Mucosa of descending colon (tissue), 3 donors: ENCODE measurements around the gene CCDC40. TPM values are rescaled to one million over a fixed set of nuclear protein-coding genes. Genes with fewer than 3 reads are reported as not detected.
"Not testable (repeated sequence)": the region's sequence is repeated elsewhere in the genome, so short reads cannot be mapped to it uniquely, and the experiment has no call there.

Experiments used
- ATAC-seq: fragments of 200-7000 bp; cut with Tn5 transposase; one replicate; pipeline ENCODE4 v1.9.1; 2020; ENCODE audit warnings: mild to moderate bottlenecking, moderate library complexity
- DNase-seq, 3 donors: peaks; one replicate each; pipeline ENCODE4 v3.0.0-alpha.2; 2020
- H3K36me3 ChIP-seq: fragments of 200-600 bp; one replicate; pipeline ENCODE4 v1.8.0; 2021; ENCODE audit warnings: low read depth, mild to moderate bottlenecking
- H3K4me1 ChIP-seq: fragments of 200-600 bp; one replicate; pipeline ENCODE4 v1.8.0; 2021; ENCODE audit warnings: low read depth, mild to moderate bottlenecking
- H3K4me3 ChIP-seq: fragments of 200-600 bp; one replicate; pipeline ENCODE4 v1.8.0; 2021; ENCODE audit warnings: mild to moderate bottlenecking
- H3K9me3 ChIP-seq: fragments of 200-600 bp; one replicate; pipeline ENCODE4 v1.8.0; 2021; ENCODE audit warnings: mild to moderate bottlenecking
- intact Hi-C, 2 donors: fragments of 100-400 bp; cut with DNase I in 1 of 2; cut with micrococcal nuclease in 1 of 2; formaldehyde crosslinking; loops; one replicate each; pipeline versions ENCODE4 v1.11.0 to v1.11.1; 2022; cut with DNase I, micrococcal nuclease
- total RNA-seq, 3 donors: library from RNA; stranded (reverse); fragmentation: NEBNext Ultra II Directional in 2 of 3; extraction: Animal tissue kit (Norgen Biotek cat#: 25700) in 2 of 3; gene quantifications; one replicate each; pipeline versions ENCODE4 v1.2.1 to v1.2.4, GENCODE V29; 2021 to 2023
- TF ChIP-seq, protein P1 (sequence below): fragments of 200-600 bp; IDR thresholded peaks from one replicate; pipeline ENCODE4 v1.8.0; 2022; ENCODE audit warnings: antibody characterized with exemption, mild to moderate bottlenecking
- donor health status: DM: no; HTN: no; CAD: no; lungs with moderate emphysema.
- donor health status: DM: no; HTN: no; CAD: no.
- donor health status: DM: no; HTN: yes; CAD: no.

The CCDC40 gene
- total RNA-seq, 3 donors from 2014 or later, result 2.1 to 5.9 (median 2.7) TPM

DNA sequence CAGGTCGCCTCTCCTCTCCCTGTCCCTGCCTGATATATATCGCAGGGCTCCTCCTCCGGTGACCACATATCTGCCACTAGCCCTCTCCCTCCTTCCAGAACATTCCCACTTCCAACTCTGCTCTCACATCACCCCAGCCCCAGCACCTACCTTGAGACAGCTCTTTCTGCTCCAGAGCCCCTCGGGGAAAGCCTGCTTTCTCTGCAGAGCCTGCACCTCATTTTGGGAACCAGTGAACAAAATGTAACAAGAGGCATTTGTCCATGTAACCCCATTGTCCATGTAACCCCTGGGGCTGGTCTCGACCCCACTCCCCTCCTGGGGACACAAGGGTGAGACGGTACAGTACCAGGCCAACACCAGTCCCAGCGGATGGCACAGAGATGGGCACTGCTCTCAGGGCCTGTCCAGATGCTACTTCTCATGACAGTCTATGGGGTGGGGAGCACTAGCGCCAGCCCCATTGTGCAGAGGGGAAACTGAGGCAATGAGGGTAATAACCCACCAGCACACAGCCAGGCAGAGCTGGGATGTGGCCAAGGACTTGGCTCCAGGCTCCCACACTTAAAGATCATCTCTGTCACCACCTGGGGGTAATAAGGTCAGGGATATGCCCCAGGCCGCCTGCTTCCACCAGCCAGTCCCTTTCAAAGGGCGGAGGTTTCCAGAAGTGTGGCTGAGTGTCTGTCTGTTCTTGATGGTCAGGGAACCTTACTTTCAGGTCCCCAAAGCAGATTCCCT is 43.6 kb upstream of the CCDC40 start:
- Histone ChIP-seq H3K9me3 (no peaks in the 10 kb centered on the region), H3K4me3 (no peak overlapping the region), H3K4me1 (peaks cover 50% of the 10 kb centered on the region), H3K36me3 (no peaks in the 10 kb centered on the region)
- ATAC-seq (peak; percentile 0), DNase-seq (no peak)
- TF ChIP-seq, protein P1, sequence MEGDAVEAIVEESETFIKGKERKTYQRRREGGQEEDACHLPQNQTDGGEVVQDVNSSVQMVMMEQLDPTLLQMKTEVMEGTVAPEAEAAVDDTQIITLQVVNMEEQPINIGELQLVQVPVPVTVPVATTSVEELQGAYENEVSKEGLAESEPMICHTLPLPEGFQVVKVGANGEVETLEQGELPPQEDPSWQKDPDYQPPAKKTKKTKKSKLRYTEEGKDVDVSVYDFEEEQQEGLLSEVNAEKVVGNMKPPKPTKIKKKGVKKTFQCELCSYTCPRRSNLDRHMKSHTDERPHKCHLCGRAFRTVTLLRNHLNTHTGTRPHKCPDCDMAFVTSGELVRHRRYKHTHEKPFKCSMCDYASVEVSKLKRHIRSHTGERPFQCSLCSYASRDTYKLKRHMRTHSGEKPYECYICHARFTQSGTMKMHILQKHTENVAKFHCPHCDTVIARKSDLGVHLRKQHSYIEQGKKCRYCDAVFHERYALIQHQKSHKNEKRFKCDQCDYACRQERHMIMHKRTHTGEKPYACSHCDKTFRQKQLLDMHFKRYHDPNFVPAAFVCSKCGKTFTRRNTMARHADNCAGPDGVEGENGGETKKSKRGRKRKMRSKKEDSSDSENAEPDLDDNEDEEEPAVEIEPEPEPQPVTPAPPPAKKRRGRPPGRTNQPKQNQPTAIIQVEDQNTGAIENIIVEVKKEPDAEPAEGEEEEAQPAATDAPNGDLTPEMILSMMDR, result no peak
- intact Hi-C loops, result loop anchor here (5.0 to 10.0 kb wide), 2 partner anchors 188 to 201 kb away; no protein-coding TSS in a partner anchor

DNA sequence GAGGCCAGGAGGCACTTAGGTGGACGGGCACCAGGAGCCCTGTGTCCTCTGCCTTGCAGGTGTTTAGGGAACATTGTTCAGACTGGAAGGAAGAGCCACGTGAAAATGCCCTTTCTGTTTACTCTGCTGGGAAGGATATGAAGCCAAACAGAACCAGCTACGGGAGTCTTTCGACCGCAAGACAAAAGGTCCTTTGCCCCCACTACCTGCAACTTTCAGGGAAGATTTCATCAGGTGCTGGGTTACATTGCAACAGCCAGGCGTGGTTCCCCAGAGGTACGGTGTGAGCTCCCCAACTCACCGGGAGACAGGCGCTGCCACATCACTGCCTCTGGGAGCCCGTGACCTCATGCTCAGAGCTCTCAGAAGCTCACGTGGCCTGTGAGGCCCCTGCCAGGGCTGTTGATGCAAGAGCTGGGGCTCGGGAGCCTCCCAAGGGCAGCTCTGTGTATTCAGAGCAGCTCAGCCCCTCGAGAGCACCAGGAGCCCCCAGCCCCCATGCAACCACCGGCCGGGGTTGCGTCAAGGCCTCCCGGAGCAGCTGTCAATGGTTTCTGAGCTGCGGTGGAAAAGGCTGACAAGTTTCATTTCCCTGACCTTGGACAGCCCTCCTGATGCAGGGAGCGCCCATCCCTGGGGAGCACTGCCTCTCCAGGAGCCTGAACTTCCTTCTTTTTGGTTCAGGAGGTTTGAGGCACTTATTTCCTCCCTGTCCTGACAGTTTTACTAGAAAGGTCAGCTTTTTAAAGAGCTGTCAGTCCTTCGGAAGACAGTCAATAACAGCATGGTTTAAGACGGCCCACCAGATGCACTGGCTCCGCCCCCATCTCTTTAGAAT is 42.8 kb upstream of the CCDC40 start:
- no peaks in the 10 kb centered on the region for H3K9me3 ChIP-seq
- TF ChIP-seq, protein P1, result no peak
- no peaks in the 10 kb centered on the region for H3K36me3 ChIP-seq
- intact Hi-C loops, result loop anchor here (5.0 to 10.0 kb wide), 2 partner anchors 189 to 201 kb away; no protein-coding TSS in a partner anchor
- no peak overlapping the region for H3K4me3 ChIP-seq
- ATAC-seq (peak; percentile 41), DNase-seq (peak; percentile 72 to 86 (median 73))
- peaks cover 45% of the 10 kb centered on the region for H3K4me1 ChIP-seq

DNA sequence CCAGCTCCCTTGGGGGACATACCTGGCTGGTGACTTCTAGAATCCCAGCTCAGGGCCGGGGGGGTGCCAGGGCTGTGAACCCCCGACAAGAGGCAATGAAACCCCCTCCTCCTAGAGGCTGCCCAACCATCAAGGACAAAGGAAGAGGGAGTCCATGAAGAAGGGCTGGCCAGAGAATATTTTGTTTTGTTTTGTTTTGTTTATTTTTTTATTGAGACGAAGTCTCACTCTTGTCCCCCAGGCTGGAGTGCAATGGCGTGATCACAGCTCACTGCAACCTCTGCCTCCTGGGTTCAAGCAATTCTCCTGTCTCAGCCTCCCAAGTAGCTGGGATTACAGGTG is 42.2 kb upstream of the CCDC40 start:
- H3K4me3 ChIP-seq, ATAC-seq, H3K9me3 ChIP-seq, H3K36me3 ChIP-seq: not testable (repeated sequence)
- H3K4me1 ChIP-seq, result peaks cover 45% of the 10 kb centered on the region
- intact Hi-C loops, result loop anchor here (5.0 to 10.0 kb wide), 2 partner anchors 189 to 202 kb away; no protein-coding TSS in a partner anchor
- DNase-seq, result peak in 1 of 3 donors; percentile 25

DNA sequence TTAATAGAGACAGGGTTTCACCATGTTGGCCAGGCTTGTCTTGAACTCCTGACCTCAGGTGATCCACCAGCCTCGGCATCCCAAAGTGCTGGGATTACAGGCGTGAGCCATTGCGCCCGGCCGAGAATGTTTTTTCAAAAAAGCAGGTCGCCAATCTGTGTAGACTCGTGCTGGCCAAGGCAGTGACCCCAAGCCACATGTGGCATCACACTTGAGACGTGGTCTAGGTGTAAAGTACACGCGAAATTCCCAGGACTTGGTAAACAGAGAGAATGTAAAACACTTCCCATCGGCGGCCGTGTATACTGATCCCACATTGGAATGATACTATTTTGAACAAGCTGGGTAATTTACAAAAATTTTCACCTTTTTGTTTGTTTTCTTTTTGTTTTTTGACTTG is 41.8 kb upstream of the CCDC40 start:
- Histone ChIP-seq H3K4me3 (no peak overlapping the region), H3K36me3 (no peaks in the 10 kb centered on the region), H3K4me1 (peaks cover 41% of the 10 kb centered on the region), H3K9me3 (no peaks in the 10 kb centered on the region)
- ATAC-seq, result no peak
- intact Hi-C loops, result loop anchor here (5.0 to 10.0 kb wide), 2 partner anchors 190 to 202 kb away; no protein-coding TSS in a partner anchor
- TF ChIP-seq, protein P1, result no peak
- no peak for DNase-seq

DNA sequence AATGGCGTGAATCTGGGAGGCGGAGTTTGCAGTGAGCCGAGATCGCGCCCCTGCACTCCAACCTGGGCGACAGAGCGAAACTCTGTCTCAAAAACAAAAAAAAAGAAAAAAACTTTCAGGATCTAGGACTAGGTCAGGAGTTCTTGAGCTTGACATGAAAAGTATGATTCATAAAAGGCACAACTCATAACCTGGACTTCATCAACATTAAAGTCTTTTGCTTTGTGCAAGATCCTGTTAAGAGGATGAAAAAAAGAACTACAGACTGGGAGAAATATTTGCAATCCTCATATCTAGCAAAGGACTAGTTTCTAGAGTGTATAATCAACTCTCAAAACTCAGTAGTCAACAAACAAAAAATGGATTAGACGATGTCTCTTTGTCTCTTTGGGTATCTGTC is 40.7 kb upstream of the CCDC40 start:
- no peak for ATAC-seq
- TF ChIP-seq, protein P1, result no peak
- intact Hi-C loops, result loop anchor here in 1 of 2 donors (10.0 kb wide), 1 partner anchor 191 kb away; no protein-coding TSS in a partner anchor

More for the DNA sequence above, 40.7 kb upstream of the CCDC40 start:
- Histone ChIP-seq H3K36me3 (no peaks in the 10 kb centered on the region), H3K9me3 (no peaks in the 10 kb centered on the region), H3K4me1 (peaks cover 31% of the 10 kb centered on the region), H3K4me3 (no peak overlapping the region)
- DNase-seq, result no peak
